Ascending aorta (tissue), 2 donors: ENCODE data around the gene EPB41L5. TPM values are rescaled to one million over a fixed set of nuclear protein-coding genes. Genes with fewer than 3 reads are reported as not detected.

Experiments
- DNase-seq, 2 donors: peaks; one replicate each; pipeline ENCODE4 v3.0.0-alpha.2; 2019; ENCODE audit warnings: low spot score in 2 of 2
- H3K27ac ChIP-seq, 2 donors: fragments of 200-600 bp; sonication (generic); one replicate each; pipeline ENCODE4 v1.5.1; 2016 to 2017; ENCODE audit warnings: mild to moderate bottlenecking in 1 of 2
- H3K27me3 ChIP-seq: fragments of 200-600 bp; sonication (generic); one replicate; pipeline ENCODE4 v1.5.1; 2017
- H3K36me3 ChIP-seq, 2 donors: fragments of 200-600 bp; sonication (generic); one replicate each; pipeline ENCODE4 v1.5.1; 2016
- H3K4me1 ChIP-seq, 2 donors: fragments of 200-600 bp; sonication (generic); one replicate each; pipeline ENCODE4 v1.5.1; 2016 to 2017; ENCODE audit warnings: mild to moderate bottlenecking in 1 of 2
- H3K4me3 ChIP-seq, 2 donors: fragments of 200-600 bp; sonication (generic); one replicate each; pipeline ENCODE4 v1.5.1; 2016 to 2017; ENCODE audit warnings: mild to moderate bottlenecking in 1 of 2
- H3K9me3 ChIP-seq, 2 donors: fragments of 200-600 bp; sonication (generic); one replicate each; pipeline ENCODE4 v1.5.1; 2016
- CTCF ChIP-seq, 3 experiments: fragments of 200-600 bp in 2 of 3; fragments of 450-650 bp in 1 of 3; sonication (generic) in 2 of 3; IDR thresholded peaks; one replicate each; pipeline ENCODE4 v1.5.1; 2016 to 2019; ENCODE audit warnings: antibody characterized with exemption in 3 of 3, mild to moderate bottlenecking in 1 of 3, moderate library complexity in 1 of 3
- intact Hi-C: fragments of 100-400 bp; cut with DNase I; formaldehyde crosslinking; loops from one replicate; pipeline ENCODE4 v1.15.1; 2023
- total RNA-seq: library from RNA; depleted of rRNA; stranded (reverse); fragments of >200 nt; gene quantifications from one replicate; pipeline ENCODE4 v1.1.0, GENCODE V29; 2016

The EPB41L5 gene
- total RNA-seq, 1 donor from 2014 or later: 11.7 TPM

- Histone ChIP-seq H3K4me1 (peaks cover 0 to 6% of the 10 kb centered on the region in 2 donors), H3K36me3 (peaks cover 9 to 30% of the 10 kb centered on the region in 2 donors), H3K27ac (no peak overlapping the region), H3K4me3 (no peak overlapping the region), H3K27me3 (no peaks in the 10 kb centered on the region), H3K9me3 (no peaks in the 10 kb centered on the region)
- TF ChIP-seq CTCF (IDR thresholded peaks at IDR 0.05): no peak
- intact Hi-C loops: no loop called here
- DNase-seq: no peak
These were observed 205.3 kb downstream of the EPB41L5 start for GRCh38 chr2:120218181-120218580.

GRCh38 chr2:120219291-120219690 lies 206.4 kb downstream of the EPB41L5 start:
- intact Hi-C loops: no loop called here
- no peak for DNase-seq
- no peaks in the 10 kb centered on the region for H3K9me3 ChIP-seq
- H3K4me3 ChIP-seq: no peak overlapping the region
- peaks cover 9 to 30% of the 10 kb centered on the region in 2 donors for H3K36me3 ChIP-seq
- H3K27ac ChIP-seq: no peak overlapping the region
- H3K27me3 ChIP-seq: no peaks in the 10 kb centered on the region
- H3K4me1 ChIP-seq: peaks cover 0 to 10% of the 10 kb centered on the region in 2 donors
- TF ChIP-seq CTCF (IDR thresholded peaks at IDR 0.05): no peak

- intact Hi-C loops: loop anchor here (10.0 kb wide), 3 partner anchors 205 to 855 kb away; partner anchors contain the start of genes C2orf76, DBI and EPB41L5
- DNase-seq: no peak
These were observed 206.9 kb downstream of the EPB41L5 start for GRCh38 chr2:120219766-120220165.

GRCh38 chr2:120220756-120221155 lies 207.9 kb downstream of the EPB41L5 start:
- Histone ChIP-seq H3K4me1 (peaks cover 0 to 10% of the 10 kb centered on the region in 2 donors), H3K9me3 (no peaks in the 10 kb centered on the region), H3K36me3 (peaks cover 9 to 30% of the 10 kb centered on the region in 2 donors), H3K27ac (no peak overlapping the region), H3K27me3 (no peaks in the 10 kb centered on the region), H3K4me3 (no peak overlapping the region)
- no peak for TF ChIP-seq CTCF (IDR thresholded peaks at IDR 0.05)
- DNase-seq: no peak
- intact Hi-C loops: loop anchor here (10.0 kb wide), 3 partner anchors 206 to 856 kb away; partner anchors contain the start of genes C2orf76, DBI and EPB41L5

More at GRCh38 chr2:120219766-120220165, 206.9 kb downstream of the EPB41L5 start:
- Histone ChIP-seq H3K4me3 (no peak overlapping the region), H3K27me3 (no peaks in the 10 kb centered on the region), H3K4me1 (peaks cover 0 to 10% of the 10 kb centered on the region in 2 donors), H3K36me3 (peaks cover 9 to 30% of the 10 kb centered on the region in 2 donors), H3K27ac (no peak overlapping the region), H3K9me3 (no peaks in the 10 kb centered on the region)
- TF ChIP-seq CTCF (IDR thresholded peaks at IDR 0.05): no peak

- intact Hi-C loops: loop anchor here (2.0 to 10.0 kb wide), 4 partner anchors 207 to 857 kb away; partner anchors contain the start of genes C2orf76, DBI and EPB41L5
- no peaks in the 10 kb centered on the region for H3K27me3 ChIP-seq
- H3K27ac ChIP-seq: no peak overlapping the region
- no peak overlapping the region for H3K4me3 ChIP-seq
- H3K9me3 ChIP-seq: no peaks in the 10 kb centered on the region
- TF ChIP-seq CTCF (IDR thresholded peaks at IDR 0.05): no peak
- H3K36me3 ChIP-seq: peaks cover 9 to 30% of the 10 kb centered on the region in 2 donors
- peaks cover 0 to 10% of the 10 kb centered on the region in 2 donors for H3K4me1 ChIP-seq
- no peak for DNase-seq
These were observed 208.7 kb downstream of the EPB41L5 start for GRCh38 chr2:120221616-120222015.
